Body of pancreas (tissue), 4 donors: Measurements from ENCODE around the gene PRRG4.

ENCODE experiments used
- CTCF ChIP-seq, 7 experiments: fragments of 450-650 bp in 4 of 7; fragments of 200-600 bp in 3 of 7; sonication (generic) in 3 of 7; IDR thresholded peaks; one replicate each; pipeline ENCODE4 v1.5.1; 2016 to 2019; ENCODE audit warnings: antibody characterized with exemption in 7 of 7
- POLR2A ChIP-seq, 3 donors: fragments of 450-650 bp; IDR thresholded peaks; one replicate each; pipeline ENCODE4 v1.6.1; 2016; ENCODE audit warnings: antibody characterized with exemption in 3 of 3, mild to moderate bottlenecking in 2 of 3

GRCh38 chr11:32821517-32821916, 8.2 kb upstream of the PRRG4 start:
- TF ChIP-seq POLR2A (IDR thresholded peaks at IDR 0.05) = no peak
- TF ChIP-seq CTCF (IDR thresholded peaks at IDR 0.05) = no peak
